Breast epithelium (tissue), 4 donors: ENCODE results near the gene SPNS2. TPM values are rescaled to one million over a fixed set of nuclear protein-coding genes. Genes with fewer than 3 reads are reported as not detected.

Experiments
- DNase-seq, 2 donors: peaks; one replicate each; pipeline ENCODE4 v3.0.0-alpha.2; 2019; ENCODE audit warnings: low spot score in 2 of 2
- H3K27ac ChIP-seq, 2 donors: fragments of 200-600 bp; sonication (generic) in 1 of 2; one replicate each; pipeline ENCODE4 v1.5.1; 2016 to 2019; ENCODE audit warnings: mild to moderate bottlenecking in 1 of 2
- H3K27me3 ChIP-seq, 2 donors: fragments of 200-600 bp; sonication (generic) in 1 of 2; one replicate each; pipeline versions ENCODE4 v1.5.1 to v1.6.0; 2017 to 2019; ENCODE audit warnings: control low read depth in 1 of 2, mild to moderate bottlenecking in 1 of 2
- H3K36me3 ChIP-seq: fragments of 200-600 bp; one replicate; pipeline ENCODE4 v1.5.1; 2019
- H3K4me1 ChIP-seq, 2 donors: fragments of 200-600 bp; sonication (generic); one replicate each; pipeline ENCODE4 v1.5.1; 2016 to 2019; ENCODE audit warnings: control low read depth in 1 of 2
- H3K4me3 ChIP-seq, 3 donors: fragments of 200-600 bp; sonication (generic); 1 replicate in 2 of 3; 2 replicates in 1 of 3; pipeline ENCODE4 v1.5.1; 2016 to 2019; ENCODE audit warnings: mild to moderate bottlenecking in 3 of 3, moderate library complexity in 2 of 3
- H3K9me3 ChIP-seq, 2 donors: fragments of 200-600 bp; sonication (generic) in 1 of 2; one replicate each; pipeline ENCODE4 v1.5.1; 2016 to 2019; ENCODE audit warnings: control low read depth in 1 of 2
- CTCF ChIP-seq, 3 donors: fragments of 450-650 bp; IDR thresholded peaks; one replicate each; pipeline ENCODE4 v1.5.1; 2016 to 2017; ENCODE audit warnings: antibody characterized with exemption in 3 of 3, mild to moderate bottlenecking in 3 of 3, moderate library complexity in 3 of 3
- POLR2A ChIP-seq: fragments of 450-650 bp; IDR thresholded peaks from one replicate; pipeline ENCODE4 v1.6.1; 2016; ENCODE audit warnings: antibody characterized with exemption, mild to moderate bottlenecking, moderate library complexity
- POLR2AphosphoS5 ChIP-seq, 3 donors: sonication (generic); formaldehyde crosslinking; IDR thresholded peaks; one replicate each; pipeline ENCODE4 v1.6.1; 2017; ENCODE audit warnings: antibody characterized with exemption in 3 of 3
- intact Hi-C: fragments of 100-400 bp; cut with DNase I; formaldehyde crosslinking; loops from one replicate; pipeline ENCODE4 v1.15.1; 2023; ENCODE audit warnings: low total_unique reads
- total RNA-seq, 3 donors: library from RNA; depleted of rRNA; stranded (reverse); fragments of >200 nt; gene quantifications; one replicate each; pipeline ENCODE4 v1.1.0, GENCODE V29; 2016

The SPNS2 gene
- total RNA-seq, 3 donors from 2014 or later = 5.3 to 14.1 (median 11.5) TPM

GRCh38 chr17:4562015-4562969, 63.6 kb downstream of the SPNS2 start:
- Histone ChIP-seq H3K27ac (peak overlapping the region; percentile 67 to 75), H3K4me1 (peaks cover 2 to 8% of the 10 kb centered on the region in 2 donors), H3K9me3 (no peaks in the 10 kb centered on the region), H3K27me3 (no peaks in the 10 kb centered on the region), H3K36me3 (no peaks in the 10 kb centered on the region), H3K4me3 (peak overlapping the region in 2 of 3 donors; percentile 14 to 27)
- DNase-seq = no peak
- TF ChIP-seq CTCF (IDR thresholded peaks at IDR 0.05) = peak in 1 of 3 donors; percentile 15
- no peak for TF ChIP-seq POLR2AphosphoS5 (IDR thresholded peaks at IDR 0.05)
- intact Hi-C loops = loop anchor here (10.0 kb wide), 2 partner anchors 53 to 137 kb away; no protein-coding TSS in a partner anchor

- Histone ChIP-seq H3K36me3 (no peaks in the 10 kb centered on the region), H3K4me3 (no peak overlapping the region), H3K4me1 (no peaks in the 10 kb centered on the region), H3K27ac (peak overlapping the region in 1 of 2 donors; percentile 20), H3K9me3 (no peaks in the 10 kb centered on the region), H3K27me3 (no peaks in the 10 kb centered on the region)
- DNase-seq = peak in 1 of 2 donors; percentile 45
- intact Hi-C loops = loop anchor here (10.0 kb wide), 2 partner anchors 49 to 141 kb away; no protein-coding TSS in a partner anchor
- TF ChIP-seq CTCF (IDR thresholded peaks at IDR 0.05) (peak; percentile 45 to 70 (median 66)), POLR2A (no peak), POLR2AphosphoS5 (IDR thresholded peaks at IDR 0.05) (no peak)
These were observed 66.8 kb downstream of the SPNS2 start for GRCh38 chr17:4565209-4566141.

- DNase-seq = no peak
- no peaks in the 10 kb centered on the region for H3K9me3 ChIP-seq
- intact Hi-C loops = loop anchor here (10.0 kb wide), 2 partner anchors 48 to 142 kb away; no protein-coding TSS in a partner anchor
- H3K36me3 ChIP-seq = no peaks in the 10 kb centered on the region
- no peak for TF ChIP-seq POLR2A
- no peak for TF ChIP-seq POLR2AphosphoS5 (IDR thresholded peaks at IDR 0.05)
- TF ChIP-seq CTCF (IDR thresholded peaks at IDR 0.05) = peak; percentile 47 to 65 (median 60)
- no peak overlapping the region for H3K4me3 ChIP-seq
- H3K4me1 ChIP-seq = no peaks in the 10 kb centered on the region
- no peaks in the 10 kb centered on the region for H3K27me3 ChIP-seq
- H3K27ac ChIP-seq = no peak overlapping the region
These were observed 68.1 kb downstream of the SPNS2 start for GRCh38 chr17:4566785-4567184.

- Histone ChIP-seq H3K4me1 (no peaks in the 10 kb centered on the region), H3K27me3 (no peaks in the 10 kb centered on the region), H3K36me3 (no peaks in the 10 kb centered on the region), H3K9me3 (no peaks in the 10 kb centered on the region), H3K4me3 (no peak overlapping the region), H3K27ac (no peak overlapping the region)
- intact Hi-C loops = loop anchor here (10.0 kb wide), 2 partner anchors 45 to 145 kb away; no protein-coding TSS in a partner anchor
- DNase-seq = no peak
- no peak for TF ChIP-seq POLR2A
- TF ChIP-seq POLR2AphosphoS5 (IDR thresholded peaks at IDR 0.05) = no peak
- no peak for TF ChIP-seq CTCF (IDR thresholded peaks at IDR 0.05)
These were observed 70.9 kb downstream of the SPNS2 start for GRCh38 chr17:4569591-4569990.
